SK-N-SH (cell line): ENCODE measurements around the gene DIP2A. TPM values are rescaled to one million over a fixed set of nuclear protein-coding genes. Genes with fewer than 3 reads are reported as not detected.

Source experiments
- CTCF ChIA-PET: fragments of 300-600, 350-600 bp; formaldehyde crosslinking; extraction: SDS; loops from one replicate; lab custom pipeline; 2021; lab: Yijun Ruan, JAX
- POLR2A ChIA-PET: fragments of 350-600 bp; sonication (Branson Sonifier 250); formaldehyde crosslinking; extraction: SDS; loops from one replicate; lab custom pipeline; 2020; ENCODE audit warnings: antibody characterized with exemption, inconsistent platforms; lab: Yijun Ruan, JAX
- DNase-seq: peaks from one replicate; pipeline ENCODE4 v3.0.0; 2012
- H2AFZ ChIP-seq: fragments of 200-600 bp; sonication (generic); 2 replicates; pipeline ENCODE4 v1.8.1; 2016; ENCODE audit warnings: antibody characterized with exemption, mild to moderate bottlenecking, low read depth
- H3F3A ChIP-seq: fragments of 200-600 bp; sonication (generic); replicated peaks from 2 replicates; pipeline ENCODE3; 2016; ENCODE audit warnings: antibody characterized with exemption, mild to moderate bottlenecking; ENCODE audit not compliant: insufficient read depth
- H3K27ac ChIP-seq, 2 experiments: fragments of 200-500 bp in 1 of 2; fragments of 200-600 bp in 1 of 2; sonication (Bioruptor generic) in 1 of 2; sonication (generic), shearing (Covaris generic) in 1 of 2; 2 replicates each; pipeline versions ENCODE4 v1.5.1 to v1.6.1; 2014 to 2016; ENCODE audit warnings: low read depth in 2 of 2, inconsistent platforms in 1 of 2, low read length in 1 of 2, mild to moderate bottlenecking in 1 of 2, mixed read lengths in 1 of 2
- H3K27me3 ChIP-seq: fragments of 200-600 bp; sonication (generic), shearing (Covaris generic); 2 replicates; pipeline ENCODE4 v1.6.1; 2016; ENCODE audit warnings: mixed run types; ENCODE audit not compliant: insufficient read depth
- H3K36me3 ChIP-seq, 2 experiments: fragments of 200-500 bp in 1 of 2; fragments of 200-600 bp in 1 of 2; sonication (Bioruptor generic) in 1 of 2; sonication (generic) in 1 of 2; replicated peaks in 1 of 2; 2 replicates each; pipeline versions ENCODE3 to v1.5.1; 2014 to 2016; ENCODE audit warnings: low read length in 1 of 2, mild to moderate bottlenecking in 1 of 2; ENCODE audit not compliant: insufficient read depth in 2 of 2, control insufficient read depth in 1 of 2
- H3K4me1 ChIP-seq, 2 experiments: fragments of 200-500 bp in 1 of 2; fragments of 200-600 bp in 1 of 2; sonication (Bioruptor generic) in 1 of 2; sonication (generic), shearing (Covaris generic) in 1 of 2; 2 replicates each; pipeline versions ENCODE4 v1.5.1 to v1.6.1; 2014 to 2016; ENCODE audit warnings: low read depth in 1 of 2, low read length in 1 of 2, mixed run types in 1 of 2; ENCODE audit not compliant: insufficient read depth in 2 of 2, control insufficient read depth in 1 of 2
- H3K4me2 ChIP-seq: fragments of 200-600 bp; sonication (generic), shearing (Covaris generic); 2 replicates; pipeline ENCODE4 v1.6.1; 2017; ENCODE audit warnings: mixed run types
- H3K4me3 ChIP-seq, 2 experiments: fragments of 200-500 bp in 1 of 2; fragments of 200-600 bp in 1 of 2; sonication (Bioruptor generic) in 1 of 2; sonication (generic), shearing (Covaris generic) in 1 of 2; 2 replicates each; pipeline versions ENCODE4 v1.5.1 to v1.8.1; 2014 to 2016; ENCODE audit warnings: low read depth in 2 of 2, inconsistent platforms in 1 of 2, low read length in 1 of 2, mild to moderate bottlenecking in 1 of 2, mixed read lengths in 1 of 2, moderate library complexity in 1 of 2
- H3K79me2 ChIP-seq: fragments of 200-600 bp; sonication (generic); 2 replicates; pipeline ENCODE4 v1.8.1; 2017; ENCODE audit warnings: mild to moderate bottlenecking; ENCODE audit not compliant: insufficient read depth
- H3K9ac ChIP-seq: fragments of 200-600 bp; sonication (generic); 2 replicates; pipeline ENCODE4 v1.6.1; 2017; ENCODE audit warnings: mixed run types
- H3K9me2 ChIP-seq: fragments of 200-600 bp; sonication (generic); 2 replicates; pipeline ENCODE4 v1.6.1; 2017; ENCODE audit warnings: mixed run types
- H3K9me3 ChIP-seq: fragments of 200-600 bp; sonication (generic); 2 replicates; pipeline ENCODE4 v1.6.1; 2017; ENCODE audit warnings: mixed run types, mild to moderate bottlenecking, moderate library complexity
- H4K20me1 ChIP-seq: fragments of 200-600 bp; sonication (generic); 2 replicates; pipeline ENCODE4 v1.6.1; 2017; ENCODE audit warnings: mild to moderate bottlenecking, mixed run types; ENCODE audit not compliant: insufficient read depth
- CHD2 ChIP-seq: fragments of 150-350 bp; IDR thresholded peaks from 2 replicates; pipeline ENCODE4 v1.6.1; 2018; ENCODE audit warnings: low read length; ENCODE audit not compliant: partially characterized antibody
- CTCF ChIP-seq: fragments of 200-600 bp; sonication (generic); IDR thresholded peaks from 2 replicates; pipeline ENCODE4 v1.6.1; 2017; ENCODE audit warnings: antibody characterized with exemption, mild to moderate bottlenecking, moderate library complexity
- ELF1 ChIP-seq: IDR thresholded peaks from 2 replicates; pipeline ENCODE4 v1.4.0; 2012
- EZH2phosphoT487 ChIP-seq: fragments of 200-600 bp; sonication (generic); IDR thresholded peaks from 2 replicates; pipeline ENCODE4 v1.6.1; 2017; ENCODE audit warnings: low read depth, mixed run types, mild to moderate bottlenecking, antibody characterized with exemption, moderate library complexity, borderline replicate concordance
- FOSL2 ChIP-seq: IDR thresholded peaks from 2 replicates; pipeline ENCODE4 v1.4.0; 2012; ENCODE audit warnings: low read depth, mild to moderate bottlenecking, moderate library complexity, borderline replicate concordance
- FOXJ3 ChIP-seq: sonication (generic); formaldehyde crosslinking; IDR thresholded peaks from 2 replicates; pipeline ENCODE4 v1.5.1; 2020; ENCODE audit warnings: mild to moderate bottlenecking, missing genetic modification reagents
- FOXM1 ChIP-seq: IDR thresholded peaks from 2 replicates; pipeline ENCODE4 v1.4.0; 2012; ENCODE audit warnings: low read depth, mild to moderate bottlenecking
- GABPA ChIP-seq: IDR thresholded peaks from 2 replicates; pipeline ENCODE4 v1.4.0; 2012; ENCODE audit warnings: low read depth, mild to moderate bottlenecking
- IRF3 ChIP-seq: fragments of 150-350 bp; IDR thresholded peaks from 2 replicates; pipeline ENCODE4 v1.6.1; 2016; ENCODE audit warnings: mild to moderate bottlenecking, low read depth, low read length
- JUND ChIP-seq: IDR thresholded peaks from 2 replicates; pipeline ENCODE4 v1.4.0; 2012
- MEF2A ChIP-seq: IDR thresholded peaks from 2 replicates; pipeline ENCODE4 v1.4.0; 2012; ENCODE audit warnings: low read depth, borderline replicate concordance
- MXI1 ChIP-seq: IDR thresholded peaks from 2 replicates; pipeline ENCODE4 v1.6.1; 2012; ENCODE audit warnings: mild to moderate bottlenecking, low read depth, low read length, improper control_type of control experiment
- NFIC ChIP-seq: IDR thresholded peaks from 2 replicates; pipeline ENCODE4 v1.4.0; 2012; ENCODE audit warnings: borderline replicate concordance
- NRF1 ChIP-seq: IDR thresholded peaks from 2 replicates; pipeline ENCODE4 v1.6.1; 2012; ENCODE audit warnings: low read depth, mild to moderate bottlenecking, low read length
- REST ChIP-seq: IDR thresholded peaks from 2 replicates; pipeline ENCODE4 v1.6.1; 2012; ENCODE audit warnings: mild to moderate bottlenecking, low read depth, low read length, moderate library complexity
- RFX5 ChIP-seq: IDR thresholded peaks from 2 replicates; pipeline ENCODE4 v1.6.1; 2012; ENCODE audit warnings: mild to moderate bottlenecking, improper control_type of control experiment, low read length
- RXRA ChIP-seq: IDR thresholded peaks from 2 replicates; pipeline ENCODE4 v1.4.0; 2012; ENCODE audit warnings: low read depth, mild to moderate bottlenecking, borderline replicate concordance
- TCF12 ChIP-seq: IDR thresholded peaks from 2 replicates; pipeline ENCODE4 v1.4.0; 2012
- TEAD4 ChIP-seq: IDR thresholded peaks from 2 replicates; pipeline ENCODE4 v1.4.0; 2012; ENCODE audit warnings: mild to moderate bottlenecking, borderline replicate concordance; ENCODE audit not compliant: insufficient read depth
- USF2 ChIP-seq: fragments of 150-350 bp; IDR thresholded peaks from 2 replicates; pipeline ENCODE4 v1.6.1; 2017; ENCODE audit warnings: antibody characterized with exemption, low read length, low read depth, borderline replicate concordance
- WGBS: methylation state at CpG from one replicate; pipeline ENCODE4 v1.1.6; 2017; ENCODE audit warnings: low lambda C conversion rate; 5-methylcytosine and 5-hydroxymethylcytosine counted together
- polyA plus RNA-seq, 3 experiments: library from polyadenylated mRNA; depleted of rRNA; stranded (reverse); fragments of >200 nt; gene quantifications; 2 replicates each; pipeline ENCODE4 v1.2.3, GENCODE V29; 2012

Gene DIP2A
- polyA plus RNA-seq, 1 of the 3 experiments (the other 2 are of a cell fraction) = 26.9 TPM

- no peak overlapping the region for H3K9ac ChIP-seq
- POLR2A ChIA-PET = interaction anchor here (1.1 kb wide), 1 partner anchor 16 kb away, joined by 4 read pairs; no protein-coding TSS in a partner anchor
- 84% methylated on average over 9 of the region's 9 CpGs for WGBS
- TF ChIP-seq FOXJ3 = no peak
- TF ChIP-seq CTCF = no peak
- no peak for TF ChIP-seq EZH2phosphoT487
- TF ChIP-seq MXI1 = no peak
- TF ChIP-seq MEF2A = no peak
- no peak for TF ChIP-seq FOXM1
- TF ChIP-seq REST = no peak
- TF ChIP-seq GABPA = no peak
- no peak for TF ChIP-seq NRF1
- no peak for TF ChIP-seq FOSL2
- TF ChIP-seq NFIC = no peak
- no peak for TF ChIP-seq ELF1
- TF ChIP-seq RXRA = no peak
- no peak for TF ChIP-seq TEAD4
- TF ChIP-seq JUND = no peak
- no peak for TF ChIP-seq IRF3
- TF ChIP-seq TCF12 = no peak
- TF ChIP-seq CHD2 = no peak
- no peak for TF ChIP-seq USF2
- TF ChIP-seq RFX5 = no peak
- TF ChIP-seq, all 33 proteins: peak for 0
- H3K79me2 ChIP-seq = no peaks in the 10 kb centered on the region
- H3K4me3 ChIP-seq = no peak overlapping the region
- peaks cover 0 to 21% of the 10 kb centered on the region in 2 experiments; a peak in 3 of 4 replicates for H3K4me1 ChIP-seq
- H2AFZ ChIP-seq = 0 out of 2 replicates have a peak overlapping the region, but pooled peaks have one; percentile 33
- no peak for DNase-seq
- CTCF ChIA-PET = interaction anchor here (0.8 kb wide), 1 partner anchor 35 kb away, joined by 3 read pairs; no protein-coding TSS in a partner anchor
- H3K27me3 ChIP-seq = no peaks in the 10 kb centered on the region
- no peaks in the 10 kb centered on the region for H3K36me3 ChIP-seq
- H3K27ac ChIP-seq = no peak overlapping the region; a peak in 1 of 4 replicates
- no peak overlapping the region for H3K4me2 ChIP-seq
- no peaks in the 10 kb centered on the region for H3K9me2 ChIP-seq
- no peaks in the 10 kb centered on the region for H3F3A ChIP-seq
- no peaks in the 10 kb centered on the region for H4K20me1 ChIP-seq
- no peaks in the 10 kb centered on the region for H3K9me3 ChIP-seq
These were observed 145.8 kb downstream of the DIP2A start for GRCh38 chr21:46604329-46604974.
